Measurements from ENCODE around the gene OR2W3.
A peak's percentile ranks its signal among the peaks of the same experiment; 100 is the strongest.

The OR2W3 gene

GRCh38 chr1:247895163-247895637, at the start of gene OR2W3:
Gene OR2W3, plus strand, starts transcription at chr1:247895587. Its CDS starts 0 bp downstream, at chr1:247895587.
- no peak for DNase-seq

GRCh38 chr1:247845693-247846017, 49.7 kb upstream of the OR2W3 start:
- DNase-seq = no peak

GRCh38 chr1:247848346-247848745, 47.0 kb upstream of the OR2W3 start:
- no peak for DNase-seq

- DNase-seq = no peak
Measured at GRCh38 chr1:247849616-247850015, 45.8 kb upstream of the OR2W3 start.

GRCh38 chr1:247854899-247855545, 40.4 kb upstream of the OR2W3 start:
- DNase-seq = no peak

- no peak for DNase-seq
Measured at GRCh38 chr1:247855911-247856310, 39.5 kb upstream of the OR2W3 start.

GRCh38 chr1:247857069-247857984, 38.1 kb upstream of the OR2W3 start, which contains the start of gene TRIM58:
Gene TRIM58, plus strand, starts transcription at chr1:247857187. Its CDS starts 60 bp downstream, at chr1:247857247.
- peak; percentile 14 to 43 for DNase-seq

- DNase-seq = no peak
Measured at GRCh38 chr1:247857985-247858619, 37.3 kb upstream of the OR2W3 start.

GRCh38 chr1:247862756-247863155, 32.6 kb upstream of the OR2W3 start:
- no peak for DNase-seq

- no peak for DNase-seq
Measured at GRCh38 chr1:247864644-247865043, 30.7 kb upstream of the OR2W3 start.

- no peak for DNase-seq
Measured at GRCh38 chr1:247865416-247865815, 30.0 kb upstream of the OR2W3 start.

GRCh38 chr1:247883346-247883745, 12.0 kb upstream of the OR2W3 start:
- DNase-seq = no peak

GRCh38 chr1:247884797-247885413, 10.5 kb upstream of the OR2W3 start:
- no peak for DNase-seq

- DNase-seq = no peak
Measured at GRCh38 chr1:247895976-247896375, 589 bp downstream of the OR2W3 start.

- DNase-seq = no peak
Measured at GRCh38 chr1:247904122-247904521, 8.7 kb downstream of the OR2W3 start.

- DNase-seq = no peak
Measured at GRCh38 chr1:247905181-247905580, 9.8 kb downstream of the OR2W3 start.

- DNase-seq = peak in 1 of 2 donors; percentile 39
Measured at GRCh38 chr1:247905910-247906503, 10.6 kb downstream of the OR2W3 start.

- peak in 1 of 2 donors; percentile 89 for DNase-seq
Measured at GRCh38 chr1:247906504-247907047, 11.2 kb downstream of the OR2W3 start.

GRCh38 chr1:247908766-247909165, 13.4 kb downstream of the OR2W3 start:
- DNase-seq = peak in 1 of 2 donors; percentile 31

- no peak for DNase-seq
Measured at GRCh38 chr1:247913786-247914185, 18.4 kb downstream of the OR2W3 start.

- DNase-seq = no peak
Measured at GRCh38 chr1:247914941-247915662, 19.7 kb downstream of the OR2W3 start.

- DNase-seq = no peak
Measured at GRCh38 chr1:247919952-247920351, 24.6 kb downstream of the OR2W3 start, which contains the start of gene OR2T8. Gene OR2T8, plus strand, starts transcription at chr1:247920252. Its CDS starts 766 bp downstream, at chr1:247921018.
